GM18873 (cell line): Measurements from ENCODE around the gene SESN2.
A peak's percentile ranks its signal among the peaks of the same experiment; 100 is the strongest.

Experiments used
- ATAC-seq: cut with Tn5 transposase; IDR thresholded peaks from one replicate; pipeline ENCODE4 v1.9.1; 2021; ENCODE audit warnings: mild to moderate bottlenecking, moderate library complexity, moderate number of reproducible peaks; ENCODE audit not compliant: unreplicated experiment, low FRiP score

Gene SESN2

GRCh38 chr1:28259252-28259933, at the start of gene SESN2:
Gene SESN2 (plus strand): TSS chr1:28259518. CDS start chr1:28259848, 330 bp downstream.
- peak; percentile 80 for ATAC-seq

DNA sequence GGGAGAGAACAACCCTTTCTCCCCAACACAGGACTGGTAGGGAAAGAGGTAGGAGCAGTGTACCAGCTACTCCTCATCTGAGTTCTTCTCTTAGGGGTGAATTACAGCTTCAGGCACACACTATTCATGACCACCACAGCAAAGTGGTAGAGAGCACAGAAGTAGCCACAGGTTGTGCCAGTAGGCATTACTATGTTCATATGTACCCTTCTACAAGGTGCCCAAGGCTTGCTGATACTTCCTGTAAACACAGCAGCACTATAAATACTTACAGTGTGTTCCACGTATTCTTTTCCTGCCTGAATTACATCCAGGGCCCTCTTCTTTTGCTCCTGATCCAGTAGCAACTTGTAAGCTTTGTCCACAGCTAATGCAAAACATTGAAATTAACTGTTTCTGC, 49.6 kb upstream of the SESN2 start:
- no peak for ATAC-seq

GRCh38 chr1:28213315-28213714, 46.0 kb upstream of the SESN2 start:
- no peak for ATAC-seq

DNA sequence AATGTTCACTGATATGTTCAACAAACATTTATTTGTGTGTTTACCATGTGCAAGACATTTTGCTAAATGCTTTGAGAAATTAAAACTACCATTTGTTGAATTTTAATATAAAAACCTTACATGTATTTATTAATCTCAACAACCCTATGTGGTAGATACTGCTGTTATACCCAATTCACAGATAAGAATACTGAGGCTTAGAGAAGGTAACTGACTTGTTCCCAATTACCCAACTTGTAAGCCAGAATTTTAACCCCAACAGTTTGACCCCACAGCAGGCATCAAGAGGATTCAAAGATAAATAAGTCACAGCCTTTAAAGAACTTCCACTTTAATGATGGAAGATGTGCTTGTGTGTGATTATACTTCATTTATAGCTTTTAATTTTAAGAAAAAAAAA, 30.2 kb upstream of the SESN2 start:
- ATAC-seq = no peak

- no peak for ATAC-seq
These were observed 29.3 kb upstream of the SESN2 start for GRCh38 chr1:28229996-28230395.

GRCh38 chr1:28232558-28233263, 26.6 kb upstream of the SESN2 start, which contains the start of gene DNAJC8:
Gene DNAJC8 (minus strand): TSS chr1:28233029. CDS start chr1:28232998, 31 bp downstream.
- peak; percentile 44 for ATAC-seq

GRCh38 chr1:28233264-28233606, 26.1 kb upstream of the SESN2 start:
- no peak for ATAC-seq

DNA sequence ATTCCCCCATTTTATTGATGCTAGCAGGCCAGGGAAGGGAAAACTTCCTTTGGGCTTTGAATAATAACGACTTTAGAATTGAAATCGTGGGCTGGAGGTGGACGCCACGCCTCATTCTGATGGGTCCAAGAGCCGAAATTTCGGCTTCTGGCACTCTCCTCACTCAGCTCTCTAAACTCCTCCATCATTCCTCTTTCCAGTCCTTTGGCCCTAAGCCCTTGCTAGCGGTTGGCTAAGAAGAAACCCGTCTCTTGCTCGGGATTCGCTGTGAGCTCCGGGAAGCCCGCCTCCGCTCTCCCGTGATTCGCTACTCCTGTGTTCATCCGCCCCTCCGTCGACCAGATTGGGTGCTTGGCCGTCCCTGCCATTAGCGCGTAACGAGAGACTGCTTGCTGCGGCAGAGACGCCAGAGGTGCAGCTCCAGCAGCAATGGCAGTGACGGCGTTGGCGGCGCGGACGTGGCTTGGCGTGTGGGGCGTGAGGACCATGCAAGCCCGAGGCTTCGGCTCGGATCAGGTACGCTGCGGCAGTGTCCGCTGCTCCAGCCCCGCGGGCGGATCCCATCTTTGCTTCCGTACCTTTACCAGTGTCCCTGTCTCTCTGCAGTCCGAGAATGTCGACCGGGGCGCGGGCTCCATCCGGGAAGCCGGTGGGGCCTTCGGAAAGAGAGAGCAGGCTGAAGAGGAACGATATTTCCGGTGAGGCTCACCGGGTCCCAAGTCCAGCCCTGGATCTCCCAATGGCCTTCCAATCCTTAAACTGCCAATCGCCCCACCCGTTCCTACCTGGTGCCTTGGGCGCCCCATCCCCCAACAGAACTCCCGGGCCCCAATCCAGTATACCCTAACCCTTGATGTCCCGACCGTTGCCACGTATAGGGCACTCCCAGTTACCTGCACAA, 23.3 kb upstream of the SESN2 start, which contains the start of gene ATP5IF1:
Gene ATP5IF1 (plus strand): TSS at position 370 of the 901 bp plus-strand sequence. CDS start 60 bp downstream, at position 430.
- peak; percentile 82 for ATAC-seq

DNA sequence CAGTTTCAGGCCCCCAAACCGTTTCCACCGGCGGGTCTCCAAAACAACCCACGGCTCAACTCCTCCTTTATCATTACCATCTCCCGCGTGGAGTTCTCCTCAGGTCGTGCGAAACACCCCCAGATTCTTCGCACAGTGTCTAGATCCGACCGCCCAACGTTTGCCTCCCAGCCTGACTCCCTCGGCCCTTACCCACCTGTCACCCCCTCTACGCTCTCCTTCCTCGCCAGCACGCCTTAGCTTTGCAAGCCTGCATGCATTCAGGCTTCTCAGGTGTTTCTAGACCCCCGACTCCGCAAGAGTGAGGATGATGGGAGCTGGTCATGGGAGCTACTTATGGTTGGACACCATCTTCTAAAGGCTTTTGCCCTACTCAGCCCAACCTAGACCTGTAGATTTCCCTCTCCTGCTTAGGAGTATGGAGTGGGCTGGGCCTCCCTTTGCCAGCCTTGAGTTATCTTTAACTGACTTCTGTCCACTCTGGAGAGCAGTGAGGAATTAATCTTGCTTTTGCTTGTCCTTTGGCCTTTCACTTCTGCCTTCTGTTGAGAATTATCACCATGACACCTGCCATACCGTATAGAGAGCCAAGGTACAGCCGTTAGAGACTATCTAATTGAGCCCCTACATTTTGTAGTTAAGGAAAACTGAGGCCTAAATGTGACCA, 22.5 kb upstream of the SESN2 start:
- ATAC-seq = no peak

GRCh38 chr1:28239004-28239403, 20.3 kb upstream of the SESN2 start:
- no peak for ATAC-seq

DNA sequence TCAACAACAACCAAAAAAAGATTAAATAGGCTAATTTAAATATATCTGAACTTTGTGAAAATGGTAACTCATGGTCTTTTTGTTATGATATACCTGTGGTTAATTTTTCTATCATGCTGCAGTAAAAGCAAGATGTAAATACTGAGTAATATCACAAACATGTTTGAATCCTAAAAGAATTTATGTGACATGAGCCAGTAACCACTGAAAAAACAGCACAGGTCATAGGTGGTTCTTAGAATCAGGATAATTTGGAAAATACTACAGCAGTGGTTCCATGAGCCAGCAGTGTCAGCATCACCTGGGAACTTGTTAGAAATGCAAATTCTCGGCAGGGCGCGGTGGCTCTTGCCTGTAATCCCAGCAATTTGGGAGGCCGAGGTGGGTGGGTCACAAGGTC, 19.3 kb upstream of the SESN2 start:
- no peak for ATAC-seq

DNA sequence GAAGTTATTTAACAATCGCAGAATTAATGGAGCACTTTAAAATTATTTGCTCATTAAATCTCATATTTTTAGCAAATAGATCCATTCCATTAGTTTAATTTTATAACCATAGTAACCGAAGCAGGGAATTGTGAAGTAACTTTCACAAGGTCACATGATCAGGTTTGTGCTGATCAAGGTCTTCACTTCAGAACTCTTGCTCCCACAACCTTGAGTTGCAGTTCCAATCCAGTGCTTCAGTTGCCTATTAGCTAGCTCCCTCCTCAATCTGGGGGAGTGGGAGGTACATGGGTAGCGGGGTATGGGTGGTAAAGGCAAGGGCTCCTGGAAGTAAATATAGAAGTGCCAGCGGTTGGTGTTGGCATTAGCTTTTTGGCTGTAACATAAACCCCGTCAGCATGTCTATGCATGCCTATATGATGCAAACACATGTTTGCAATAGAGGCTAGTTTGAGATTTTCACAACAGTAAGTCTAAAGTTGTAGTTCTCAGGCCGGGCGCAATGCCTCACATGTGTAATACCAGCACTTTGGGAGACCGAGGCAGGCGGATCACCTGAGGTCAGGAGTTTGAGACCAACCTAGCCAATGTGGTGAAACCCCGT, 17.6 kb upstream of the SESN2 start:
- ATAC-seq = no peak

DNA sequence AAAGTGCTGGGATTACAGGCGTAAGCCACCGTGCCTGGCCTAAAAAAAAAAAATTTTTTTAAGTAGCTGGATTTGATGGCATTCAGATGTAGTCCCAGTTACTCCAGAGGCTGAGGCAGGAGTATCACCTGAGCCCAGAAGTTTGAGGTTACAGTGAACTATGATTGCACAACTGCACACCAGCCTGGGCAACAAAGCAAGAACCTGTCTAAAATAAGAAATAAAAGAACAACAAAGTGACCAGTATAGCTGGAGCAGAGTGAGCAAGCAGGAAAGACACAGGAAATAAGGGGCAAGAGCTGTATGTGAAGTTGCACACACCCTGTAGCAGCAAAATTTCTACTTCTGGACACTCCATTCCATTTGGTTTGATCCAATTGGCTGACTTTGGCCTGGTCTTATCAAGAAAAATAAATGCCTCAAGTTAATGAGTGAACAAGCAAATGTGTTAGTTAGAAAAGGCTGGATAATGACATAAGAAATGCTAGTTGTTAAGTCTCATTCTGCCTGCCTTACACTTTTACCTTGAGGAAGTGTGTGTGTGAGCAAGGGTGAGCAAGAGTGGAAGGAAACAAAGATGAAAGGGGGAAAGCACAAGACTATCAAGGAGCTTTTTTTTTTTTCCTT, 15.5 kb upstream of the SESN2 start:
- no peak for ATAC-seq

DNA sequence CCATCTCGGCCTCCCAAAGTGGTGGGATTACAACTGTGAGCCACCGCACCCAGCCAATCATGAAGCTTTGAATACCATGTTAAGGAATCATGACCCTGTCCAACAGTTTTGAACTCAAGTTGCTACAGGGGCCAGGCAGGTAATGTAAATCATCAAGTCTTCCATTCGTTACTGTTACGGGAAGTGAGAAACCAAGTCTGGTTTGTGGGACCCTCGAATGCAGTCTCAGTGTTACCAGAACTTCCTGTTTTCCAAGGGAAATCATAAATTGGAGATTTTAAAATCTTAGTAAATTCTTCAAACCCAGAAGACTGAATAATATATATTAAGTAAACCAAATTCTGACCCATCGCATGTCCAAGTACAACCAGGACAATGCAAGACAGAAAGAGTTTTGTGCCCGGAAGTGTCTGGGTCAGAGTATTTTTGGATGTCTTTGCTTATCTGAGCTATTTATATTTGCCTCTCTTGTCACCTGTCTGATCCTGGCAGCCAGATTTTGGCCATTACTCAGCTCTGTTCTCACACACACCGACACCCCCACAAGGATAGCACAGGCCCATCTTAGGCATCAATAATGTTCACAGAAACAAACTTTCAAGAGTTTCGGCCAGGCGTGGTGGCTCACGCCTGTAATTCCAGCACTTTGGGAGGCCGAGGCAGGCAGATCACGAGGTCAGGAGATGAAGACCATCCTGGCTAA, 14.6 kb upstream of the SESN2 start:
- ATAC-seq = no peak

DNA sequence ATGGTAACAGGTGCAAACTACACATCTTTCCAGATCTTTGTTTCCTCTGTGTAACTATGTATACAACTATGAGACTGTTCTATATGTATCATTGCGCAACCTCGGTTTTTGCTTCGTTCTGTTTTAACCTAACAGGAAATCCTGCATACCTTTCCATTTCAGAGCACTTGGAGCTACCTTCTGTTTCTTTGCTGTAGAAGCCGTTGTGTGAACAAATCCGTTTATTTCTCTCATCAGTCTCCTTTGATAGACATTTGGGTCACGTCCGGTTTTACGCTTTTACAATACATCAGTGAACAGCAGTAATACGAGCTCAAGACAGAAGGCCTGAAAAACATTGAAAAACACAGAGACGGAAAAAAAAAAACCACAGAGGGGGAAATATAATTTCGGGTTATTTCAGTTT, 12.9 kb upstream of the SESN2 start:
- no peak for ATAC-seq

DNA sequence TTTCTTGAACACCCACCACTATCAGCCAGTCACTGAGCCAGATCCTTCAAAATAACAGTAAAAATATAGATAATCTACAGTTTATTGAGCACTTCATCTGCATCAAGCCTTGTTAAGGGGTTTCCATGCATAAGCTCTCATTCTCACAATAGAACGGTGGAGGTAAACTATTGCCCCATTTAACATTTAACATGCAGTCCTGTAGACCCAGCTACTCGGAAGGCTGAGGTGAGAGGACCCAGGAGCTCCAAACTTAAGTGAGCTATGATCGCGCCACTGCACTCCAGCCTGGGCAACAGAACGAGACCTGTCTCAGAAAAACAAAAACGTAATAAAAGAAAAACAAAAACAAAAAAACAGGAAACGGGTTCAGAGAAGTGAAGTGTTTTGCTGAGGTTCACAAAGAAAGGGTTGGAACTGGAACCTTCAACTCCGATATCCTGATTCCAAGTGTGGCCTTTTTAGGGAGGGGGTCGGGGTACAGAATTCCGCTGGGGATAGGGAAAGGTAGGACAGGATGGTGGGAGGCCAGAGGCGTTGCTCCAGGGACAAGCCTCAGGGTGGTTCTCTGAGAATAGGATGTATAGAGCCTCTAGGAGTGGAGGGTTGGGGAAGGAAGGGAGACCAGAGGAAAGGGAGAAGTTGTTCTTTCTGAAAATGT, 11.6 kb upstream of the SESN2 start:
- ATAC-seq = no peak

GRCh38 chr1:28248273-28249012, 10.9 kb upstream of the SESN2 start:
- no peak for ATAC-seq
